GM21526 (cell line): ENCODE results near the gene SELL.
"Not testable (repeated sequence)": the region's sequence is repeated elsewhere in the genome, so short reads cannot be mapped to it uniquely, and the experiment has no call there.

Experiments
- ATAC-seq: cut with Tn5 transposase; IDR thresholded peaks from one replicate; pipeline ENCODE4 v1.9.1; 2021; ENCODE audit warnings: moderate library complexity; ENCODE audit not compliant: unreplicated experiment, low FRiP score

The SELL gene

GRCh38 chr1:169711469-169712308 is at the start of gene SELL:
Gene SELL (minus strand): TSS chr1:169711620. CDS start chr1:169711498, 122 bp downstream.
- peak; percentile 80 for ATAC-seq

GRCh38 chr1:169759038-169759437 is 47.6 kb upstream of the SELL start:
- ATAC-seq = no peak

GRCh38 chr1:169753549-169753948 is 42.1 kb upstream of the SELL start:
- no peak for ATAC-seq

GRCh38 chr1:169750041-169750440 is 38.6 kb upstream of the SELL start:
- ATAC-seq = no peak

GRCh38 chr1:169746550-169746949 is 35.1 kb upstream of the SELL start:
- ATAC-seq = no peak

- no peak for ATAC-seq
Measured at GRCh38 chr1:169745015-169745861, 33.8 kb upstream of the SELL start.

GRCh38 chr1:169741666-169742394 is 30.4 kb upstream of the SELL start:
- no peak for ATAC-seq

- no peak for ATAC-seq
Measured at GRCh38 chr1:169739980-169740379, 28.6 kb upstream of the SELL start.

GRCh38 chr1:169733924-169734323 is 22.5 kb upstream of the SELL start, which contains the start of gene SELE:
Gene SELE (minus strand): TSS chr1:169734079. CDS start chr1:169733612, 467 bp downstream.
- ATAC-seq = no peak

- no peak for ATAC-seq
Measured at GRCh38 chr1:169731446-169731845, 20.0 kb upstream of the SELL start.

- no peak for ATAC-seq
Measured at GRCh38 chr1:169729991-169730390, 18.6 kb upstream of the SELL start.

- ATAC-seq = no peak
Measured at GRCh38 chr1:169727307-169727706, 15.9 kb upstream of the SELL start.

- no peak for ATAC-seq
Measured at GRCh38 chr1:169726851-169727250, 15.4 kb upstream of the SELL start.

GRCh38 chr1:169725930-169726329 is 14.5 kb upstream of the SELL start:
- ATAC-seq = no peak

GRCh38 chr1:169724168-169724567 is 12.7 kb upstream of the SELL start:
- no peak for ATAC-seq

- ATAC-seq = no peak
Measured at GRCh38 chr1:169723763-169724162, 12.3 kb upstream of the SELL start.

GRCh38 chr1:169722779-169723178 is 11.4 kb upstream of the SELL start:
- ATAC-seq = no peak

GRCh38 chr1:169715100-169715499 is 3.7 kb upstream of the SELL start:
- ATAC-seq = not testable (repeated sequence)

GRCh38 chr1:169713090-169713489 is 1.7 kb upstream of the SELL start:
- not testable (repeated sequence) for ATAC-seq

GRCh38 chr1:169712309-169712631 is 850 bp upstream of the SELL start:
- ATAC-seq = no peak

- ATAC-seq = no peak
Measured at GRCh38 chr1:169708647-169709046, 2.8 kb downstream of the SELL start.
